GM19372 (cell line): ENCODE results near the gene ERF.

ENCODE experiments used
- ATAC-seq: cut with Tn5 transposase; IDR thresholded peaks from one replicate; pipeline ENCODE4 v1.9.1; 2021; ENCODE audit warnings: mild to moderate bottlenecking, low read depth, moderate library complexity; ENCODE audit not compliant: unreplicated experiment

The ERF gene

GRCh38 chr19:42244347-42245220, 10.3 kb downstream of the ERF start:
- ATAC-seq = peak; percentile 26

- peak; percentile 63 for ATAC-seq
Measured at GRCh38 chr19:42242512-42243409, 12.2 kb downstream of the ERF start, which contains the start of gene GSK3A. Gene GSK3A, minus strand, starts transcription at chr19:42242602. Its CDS starts 137 bp downstream, at chr19:42242465.

GRCh38 chr19:42242069-42242511, 12.8 kb downstream of the ERF start:
- ATAC-seq = peak; percentile 1

- ATAC-seq = no peak
Measured at GRCh38 chr19:42241279-42241678, 13.6 kb downstream of the ERF start.

- ATAC-seq = no peak
Measured at GRCh38 chr19:42239544-42240220, 15.2 kb downstream of the ERF start.

- no peak for ATAC-seq
Measured at GRCh38 chr19:42235181-42235580, 19.7 kb downstream of the ERF start.

- ATAC-seq = no peak
Measured at GRCh38 chr19:42234364-42234763, 20.6 kb downstream of the ERF start.

- ATAC-seq = no peak
Measured at GRCh38 chr19:42233678-42234292, 21.1 kb downstream of the ERF start.

GRCh38 chr19:42233106-42233505, 21.8 kb downstream of the ERF start:
- no peak for ATAC-seq

GRCh38 chr19:42232435-42232834, 22.5 kb downstream of the ERF start:
- ATAC-seq = no peak

GRCh38 chr19:42230571-42230970, 24.4 kb downstream of the ERF start:
- ATAC-seq = no peak

GRCh38 chr19:42229855-42230351, 25.0 kb downstream of the ERF start:
- no peak for ATAC-seq

- ATAC-seq = no peak
Measured at GRCh38 chr19:42229301-42229854, 25.6 kb downstream of the ERF start.

GRCh38 chr19:42228641-42229040, 26.3 kb downstream of the ERF start:
- no peak for ATAC-seq

- no peak for ATAC-seq
Measured at GRCh38 chr19:42226886-42227285, 28.0 kb downstream of the ERF start.

- no peak for ATAC-seq
Measured at GRCh38 chr19:42225718-42226292, 29.1 kb downstream of the ERF start.

- ATAC-seq = no peak
Measured at GRCh38 chr19:42224940-42225717, 29.8 kb downstream of the ERF start.

GRCh38 chr19:42220751-42221097, 34.2 kb downstream of the ERF start:
- no peak for ATAC-seq
